Gastroesophageal sphincter (tissue), 4 donors: ENCODE data around the gene EHMT1. TPM values are rescaled to one million over a fixed set of nuclear protein-coding genes. Genes with fewer than 3 reads are reported as not detected.

Experiments
- ATAC-seq: fragments of 150-250 bp; one replicate; pipeline ENCODE4 v1.9.1; 2016; ENCODE audit warnings: mild to moderate bottlenecking, moderate library complexity
- H3K27ac ChIP-seq, 4 donors: fragments of 200-600 bp; sonication (generic) in 3 of 4; 1 replicate in 3 of 4; 2 replicates in 1 of 4; pipeline ENCODE4 v1.5.1; 2016 to 2019
- H3K27me3 ChIP-seq: fragments of 200-600 bp; sonication (generic); one replicate; pipeline ENCODE4 v1.5.1; 2019
- H3K36me3 ChIP-seq, 2 donors: fragments of 200-600 bp; sonication (generic); one replicate each; pipeline ENCODE4 v1.5.1; 2019; ENCODE audit warnings: control low read depth in 1 of 2
- H3K4me1 ChIP-seq, 3 donors: fragments of 200-600 bp; sonication (generic); 1 replicate in 2 of 3; 2 replicates in 1 of 3; pipeline ENCODE4 v1.5.1; 2016 to 2019; ENCODE audit warnings: control low read depth in 2 of 3
- H3K4me3 ChIP-seq, 2 donors: fragments of 200-600 bp; sonication (generic); one replicate each; pipeline ENCODE4 v1.5.1; 2019; ENCODE audit warnings: mild to moderate bottlenecking in 1 of 2, moderate library complexity in 1 of 2
- H3K9me3 ChIP-seq, 3 donors: fragments of 200-600 bp; sonication (generic); one replicate each; pipeline ENCODE4 v1.5.1; 2017 to 2019; ENCODE audit warnings: control low read depth in 2 of 3
- EP300 ChIP-seq: sonication (generic); formaldehyde crosslinking; IDR thresholded peaks from one replicate; pipeline ENCODE4 v1.6.1; 2017; ENCODE audit warnings: antibody characterized with exemption, mild to moderate bottlenecking
- POLR2A ChIP-seq, 2 donors: fragments of 450-650 bp; IDR thresholded peaks; one replicate each; pipeline ENCODE4 v1.6.1; 2017; ENCODE audit warnings: antibody characterized with exemption in 2 of 2, mild to moderate bottlenecking in 2 of 2, moderate library complexity in 1 of 2
- POLR2AphosphoS5 ChIP-seq: sonication (generic); formaldehyde crosslinking; IDR thresholded peaks from one replicate; pipeline ENCODE4 v1.6.1; 2017; ENCODE audit warnings: antibody characterized with exemption
- WGBS, 2 donors: methylation state at CpG; one replicate each; pipeline ENCODE4 v1.1.5; 2018; ENCODE audit warnings: low coverage in 1 of 2; 5-methylcytosine and 5-hydroxymethylcytosine counted together
- total RNA-seq, 4 donors: library from RNA; depleted of rRNA; stranded (reverse); fragments of >200 nt; gene quantifications; one replicate each; pipeline ENCODE4 v1.1.0, GENCODE V29; 2016
- TF ChIP-seq, protein P1 (sequence below), 4 experiments: fragments of 200-600 bp in 2 of 4; fragments of 450-650 bp in 2 of 4; sonication (generic) in 1 of 4; IDR thresholded peaks; one replicate each; pipeline ENCODE4 v1.5.1; 2017 to 2019; ENCODE audit warnings: antibody characterized with exemption in 4 of 4, mild to moderate bottlenecking in 2 of 4, moderate library complexity in 2 of 4

EHMT1 gene
- total RNA-seq, 4 donors from 2014 or later, result 49.2 to 79.7 (median 64.7) TPM

DNA sequence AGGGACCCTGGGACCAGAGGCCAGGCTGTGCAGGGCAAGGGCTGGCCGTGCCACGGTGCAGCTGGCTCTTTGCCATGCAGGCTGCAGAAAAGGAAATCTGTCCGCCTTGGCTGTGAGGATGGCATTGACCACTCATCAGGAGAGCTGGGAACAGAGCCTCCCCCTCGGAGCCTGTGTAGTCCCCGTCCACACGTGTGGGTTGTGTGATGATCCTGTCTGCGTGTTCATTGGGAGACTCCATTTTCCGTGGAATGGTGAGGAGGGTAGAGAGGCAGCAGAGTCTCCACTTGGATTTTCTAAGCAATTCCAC lies 47.7 kb downstream of the EHMT1 start:
- no peaks in the 10 kb centered on the region for H3K9me3 ChIP-seq
- 34% methylated on average over 5 of the region's 8 CpGs; no CpG with 5 or more reads in 1 of the 2 donors for WGBS, 2 donors
- ATAC-seq, result no peak
- peaks cover 0 to 60% (median 19%) of the 10 kb centered on the region in 3 donors for H3K4me1 ChIP-seq
- TF ChIP-seq EP300 (no peak), POLR2A (IDR thresholded peaks at IDR 0.05) (no peak), POLR2AphosphoS5 (no peak)
- TF ChIP-seq, protein P1, sequence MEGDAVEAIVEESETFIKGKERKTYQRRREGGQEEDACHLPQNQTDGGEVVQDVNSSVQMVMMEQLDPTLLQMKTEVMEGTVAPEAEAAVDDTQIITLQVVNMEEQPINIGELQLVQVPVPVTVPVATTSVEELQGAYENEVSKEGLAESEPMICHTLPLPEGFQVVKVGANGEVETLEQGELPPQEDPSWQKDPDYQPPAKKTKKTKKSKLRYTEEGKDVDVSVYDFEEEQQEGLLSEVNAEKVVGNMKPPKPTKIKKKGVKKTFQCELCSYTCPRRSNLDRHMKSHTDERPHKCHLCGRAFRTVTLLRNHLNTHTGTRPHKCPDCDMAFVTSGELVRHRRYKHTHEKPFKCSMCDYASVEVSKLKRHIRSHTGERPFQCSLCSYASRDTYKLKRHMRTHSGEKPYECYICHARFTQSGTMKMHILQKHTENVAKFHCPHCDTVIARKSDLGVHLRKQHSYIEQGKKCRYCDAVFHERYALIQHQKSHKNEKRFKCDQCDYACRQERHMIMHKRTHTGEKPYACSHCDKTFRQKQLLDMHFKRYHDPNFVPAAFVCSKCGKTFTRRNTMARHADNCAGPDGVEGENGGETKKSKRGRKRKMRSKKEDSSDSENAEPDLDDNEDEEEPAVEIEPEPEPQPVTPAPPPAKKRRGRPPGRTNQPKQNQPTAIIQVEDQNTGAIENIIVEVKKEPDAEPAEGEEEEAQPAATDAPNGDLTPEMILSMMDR (IDR thresholded peaks at IDR 0.05), result no peak
- peaks cover 0 to 15% of the 10 kb centered on the region in 2 donors for H3K36me3 ChIP-seq
- no peaks in the 10 kb centered on the region for H3K27me3 ChIP-seq
- no peak overlapping the region for H3K27ac ChIP-seq
- H3K4me3 ChIP-seq, result no peak overlapping the region

DNA sequence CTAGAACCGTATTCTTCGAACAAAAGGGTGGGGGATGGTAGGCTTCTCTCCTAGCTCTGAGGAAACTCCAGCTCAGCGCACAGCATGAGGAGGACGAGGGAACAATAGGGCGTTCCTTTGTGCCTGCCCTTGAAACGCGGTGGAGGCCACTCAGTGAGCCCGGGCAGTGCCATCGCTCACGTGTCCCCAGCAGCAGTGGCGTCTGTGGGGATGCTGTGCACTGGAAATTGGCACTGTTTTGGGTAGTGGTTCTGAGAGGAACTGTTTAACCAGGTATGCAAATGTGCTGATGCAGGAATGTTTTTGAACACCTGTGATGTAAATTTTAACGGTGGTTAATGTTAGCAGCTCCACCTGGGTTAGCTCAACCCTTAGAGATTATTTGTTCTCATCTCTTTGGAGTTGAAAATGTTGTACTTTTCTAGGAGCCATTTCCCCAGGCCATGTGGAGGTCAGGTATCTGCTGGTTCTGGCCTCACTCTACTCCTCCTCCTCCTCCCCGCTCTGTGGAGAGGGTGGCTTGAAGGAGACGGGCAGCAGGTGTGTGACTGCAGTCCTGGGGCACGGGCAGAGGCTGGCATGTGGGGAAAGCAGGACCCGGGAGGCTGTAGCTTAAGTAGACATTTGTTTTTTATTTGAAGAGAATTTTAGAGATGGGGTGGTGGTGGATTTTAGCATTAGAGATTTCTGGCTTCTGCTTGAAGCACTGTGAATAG lies 48.3 kb downstream of the EHMT1 start:
- no peak for ATAC-seq
- peaks cover 0 to 65% (median 19%) of the 10 kb centered on the region in 3 donors for H3K4me1 ChIP-seq

DNA sequence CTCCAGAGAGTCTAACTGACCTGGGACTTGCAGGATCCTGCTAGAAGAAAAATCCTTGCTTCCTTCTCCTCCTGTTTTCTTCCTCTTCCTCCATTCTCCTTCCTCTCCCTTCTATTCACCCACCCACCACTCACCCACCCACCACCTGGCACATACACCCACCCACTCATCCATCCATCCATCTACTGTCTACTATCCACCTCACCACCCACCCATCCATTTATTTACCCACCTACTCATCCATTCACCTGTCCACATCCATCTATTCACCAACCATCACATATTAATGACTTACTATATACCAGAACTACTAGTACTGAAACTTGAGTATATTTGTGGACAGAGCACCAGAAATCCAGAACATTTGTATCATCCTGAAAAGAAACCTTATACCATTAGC lies 49.4 kb downstream of the EHMT1 start:
- Histone ChIP-seq H3K4me1 (peaks cover 0 to 70% (median 21%) of the 10 kb centered on the region in 3 donors), H3K9me3 (no peaks in the 10 kb centered on the region), H3K36me3 (peaks cover 0 to 15% of the 10 kb centered on the region in 2 donors), H3K27me3 (no peaks in the 10 kb centered on the region), H3K27ac (no peak overlapping the region), H3K4me3 (no peak overlapping the region)
- TF ChIP-seq, protein P1 (IDR thresholded peaks at IDR 0.05), result no peak
- TF ChIP-seq POLR2A (IDR thresholded peaks at IDR 0.05) (no peak), POLR2AphosphoS5 (no peak), EP300 (no peak)
- no peak for ATAC-seq

More for the DNA sequence above, 48.3 kb downstream of the EHMT1 start:
- WGBS, 2 donors, result 67 to 78% methylated on average over 6 to 8 of the region's 16 CpGs
- TF ChIP-seq POLR2A (IDR thresholded peaks at IDR 0.05) (no peak), EP300 (no peak), POLR2AphosphoS5 (no peak)
- TF ChIP-seq, protein P1 (IDR thresholded peaks at IDR 0.05), result no peak
- H3K27me3 ChIP-seq, result no peaks in the 10 kb centered on the region
- H3K9me3 ChIP-seq, result no peaks in the 10 kb centered on the region
- no peak overlapping the region for H3K4me3 ChIP-seq
- no peak overlapping the region for H3K27ac ChIP-seq
- peaks cover 0 to 15% of the 10 kb centered on the region in 2 donors for H3K36me3 ChIP-seq

DNA sequence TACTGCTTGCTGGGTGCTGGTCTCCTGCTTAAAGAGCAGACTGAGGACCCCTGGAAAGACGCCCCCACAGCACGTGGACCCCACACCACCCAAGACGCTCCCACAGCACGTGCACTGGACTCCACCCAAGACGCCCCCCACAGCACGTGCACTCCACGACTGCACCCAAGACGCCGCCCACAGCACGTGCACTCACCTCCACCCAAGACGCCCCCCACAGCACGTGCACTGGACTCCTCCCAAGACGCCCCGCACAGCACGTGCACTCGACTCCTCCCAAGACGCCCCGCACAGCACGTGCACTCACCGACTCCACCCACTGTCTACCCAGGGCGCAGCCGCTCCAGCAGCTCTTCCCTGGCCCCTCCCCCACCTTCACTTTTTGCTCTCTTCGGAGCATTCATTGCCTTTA lies 50.5 kb downstream of the EHMT1 start:
- WGBS, 2 donors, result 61 to 75% methylated on average over 13 to 16 of the region's 23 CpGs
- H3K27ac ChIP-seq, result no peak overlapping the region
- no peaks in the 10 kb centered on the region for H3K9me3 ChIP-seq
- TF ChIP-seq EP300 (no peak), POLR2AphosphoS5 (no peak), POLR2A (IDR thresholded peaks at IDR 0.05) (no peak)
- TF ChIP-seq, protein P1 (IDR thresholded peaks at IDR 0.05), result no peak
- no peak for ATAC-seq
- peaks cover 0 to 70% (median 32%) of the 10 kb centered on the region in 3 donors for H3K4me1 ChIP-seq
- no peak overlapping the region for H3K4me3 ChIP-seq
- H3K36me3 ChIP-seq, result peaks cover 0 to 15% of the 10 kb centered on the region in 2 donors
- H3K27me3 ChIP-seq, result no peaks in the 10 kb centered on the region
